ENCODE data around the gene TVP23C. TPM values are rescaled to one million over a fixed set of nuclear protein-coding genes. Genes with fewer than 3 reads are reported as not detected.

TVP23C gene
- total RNA-seq, 1 experiment from 2014 or later: 16.9 TPM

- no peaks in the 10 kb centered on the region for H3K9me3 Mint-ChIP-seq
- Histone ChIP-seq H3K79me1 (ENCODE audit: insufficient read depth, low read depth, low read length, poor library complexity, severe bottlenecking) (no peaks in the 10 kb centered on the region), H2BK20ac (ENCODE audit: low read depth, low read length, poor library complexity, severe bottlenecking) (no peak overlapping the region), H2AK5ac (ENCODE audit: insufficient read length, low read length) (no peak overlapping the region), H3K23ac (ENCODE audit: insufficient read length, low read depth, low read length) (no peak overlapping the region), H3K79me2 (ENCODE audit: insufficient read depth, low read length) (no peaks in the 10 kb centered on the region), H2BK12ac (ENCODE audit: insufficient read length, low read depth, low read length) (no peak overlapping the region), H3K4ac (ENCODE audit: low read depth, low read length) (no peak overlapping the region), H3K23me2 (ENCODE audit: insufficient read length, low read depth, low read length, poor library complexity, severe bottlenecking) (no peaks in the 10 kb centered on the region), H4K8ac (replicated peaks; ENCODE audit: insufficient read length, low read depth, low read length) (no peak overlapping the region), H2BK5ac (ENCODE audit: insufficient read length, low read length) (no peak overlapping the region), H3K27ac (ENCODE audit: insufficient read length, low read depth, low read length) (no peak overlapping the region), H4K20me1 (ENCODE audit: control insufficient read depth, insufficient read depth, insufficient read length) (no peaks in the 10 kb centered on the region), H3K27me3 (ENCODE audit: insufficient read depth, low read length) (no peaks in the 10 kb centered on the region), H2BK15ac (ENCODE audit: low read depth, low read length) (no peak overlapping the region), H3K4me1 (ENCODE audit: insufficient read depth, low read length) (no peaks in the 10 kb centered on the region), H4K91ac (ENCODE audit: insufficient read length, low read depth, low read length) (no peak overlapping the region), H3K9me3 (ENCODE audit: control insufficient read depth, low read depth, low read length) (no peaks in the 10 kb centered on the region), H2BK120ac (ENCODE audit: low read depth, low read length, poor library complexity, severe bottlenecking) (no peak overlapping the region), H3K18ac (ENCODE audit: insufficient read length, low read depth, low read length) (no peak overlapping the region), H3K14ac (ENCODE audit: insufficient read depth, low read length) (no peak overlapping the region), H2AFZ (ENCODE audit: low read length) (no peak overlapping the region), H3T11ph (ENCODE audit: low read length) (no peak overlapping the region), H4K5ac (ENCODE audit: insufficient read length, low read depth, low read length) (no peak overlapping the region), H3K9ac (ENCODE audit: extremely low read depth, insufficient read length, low read length) (no peak overlapping the region), H3K56ac (ENCODE audit: insufficient read length, low read depth, low read length) (no peak overlapping the region), H3K4me2 (ENCODE audit: insufficient read depth, insufficient read length, low read length) (no peak overlapping the region)
- no peak for TF ChIP-seq CTCF (conservative IDR thresholded peaks at IDR 0.05)
- H3K4me3 Mint-ChIP-seq: no peak overlapping the region
- peaks cover 5 to 7% of the 10 kb centered on the region in 2 experiments for H3K4me1 Mint-ChIP-seq
- no peaks in the 10 kb centered on the region for H3K27me3 Mint-ChIP-seq (ENCODE audit: low read depth)
- peak overlapping the region in 1 of 3 experiments; percentile 57; a peak in 2 of 7 replicates for H3K27ac Mint-ChIP-seq
- DNase-seq: no peak
- H3K36me3 Mint-ChIP-seq (ENCODE audit: insufficient read depth in 1 of 3, low read depth in 3 of 3): peaks cover 25 to 47% (median 29%) of the 10 kb centered on the region in 3 experiments
- WGBS (ENCODE audit: extremely low coverage, insufficient read length, low lambda C conversion rate): no CpG with 5 or more reads among the region's 3 CpGs
Measured at GRCh38 chr17:15507896-15508295, 55.4 kb downstream of the TVP23C start.

Data from H9 (cell line).